SK-N-DZ (cell line): Measurements from ENCODE around the gene PHRF1.

ENCODE experiments used
- DNase-seq: peaks from one replicate; pipeline ENCODE4 v3.0.0-alpha.2; 2015; ENCODE audit warnings: low spot score

PHRF1 gene

DNA sequence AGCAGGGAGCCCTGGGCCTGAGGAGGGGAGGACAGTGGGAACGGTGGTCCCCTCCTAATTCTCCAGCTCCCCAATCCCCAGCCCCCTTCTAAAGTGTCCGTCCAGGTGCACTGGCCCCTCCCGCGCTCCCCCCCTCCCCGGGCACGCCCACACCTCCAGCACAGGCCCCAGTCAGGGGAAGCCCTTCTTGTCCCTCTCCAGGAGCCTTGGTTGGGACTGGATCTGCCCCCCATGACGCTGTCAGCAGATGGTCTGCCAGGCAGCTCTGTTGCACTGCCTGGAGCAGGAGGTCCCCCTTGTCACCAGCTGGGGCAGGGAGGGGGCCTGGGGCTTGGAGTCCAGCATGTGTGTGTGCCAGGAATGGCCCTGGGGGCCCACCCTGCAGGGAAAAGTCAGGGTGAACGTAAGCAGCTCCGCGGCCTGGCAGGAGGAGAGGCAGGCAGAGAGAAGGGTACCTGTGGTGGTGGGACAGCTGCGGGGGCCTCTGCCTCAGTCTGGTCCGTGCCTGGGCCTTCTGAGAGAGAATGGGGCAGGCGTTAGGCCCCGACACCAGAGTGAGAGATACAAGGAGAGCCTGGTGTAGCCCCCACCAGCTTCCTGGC, 37.9 kb downstream of the PHRF1 start:
- no peak for DNase-seq

DNA sequence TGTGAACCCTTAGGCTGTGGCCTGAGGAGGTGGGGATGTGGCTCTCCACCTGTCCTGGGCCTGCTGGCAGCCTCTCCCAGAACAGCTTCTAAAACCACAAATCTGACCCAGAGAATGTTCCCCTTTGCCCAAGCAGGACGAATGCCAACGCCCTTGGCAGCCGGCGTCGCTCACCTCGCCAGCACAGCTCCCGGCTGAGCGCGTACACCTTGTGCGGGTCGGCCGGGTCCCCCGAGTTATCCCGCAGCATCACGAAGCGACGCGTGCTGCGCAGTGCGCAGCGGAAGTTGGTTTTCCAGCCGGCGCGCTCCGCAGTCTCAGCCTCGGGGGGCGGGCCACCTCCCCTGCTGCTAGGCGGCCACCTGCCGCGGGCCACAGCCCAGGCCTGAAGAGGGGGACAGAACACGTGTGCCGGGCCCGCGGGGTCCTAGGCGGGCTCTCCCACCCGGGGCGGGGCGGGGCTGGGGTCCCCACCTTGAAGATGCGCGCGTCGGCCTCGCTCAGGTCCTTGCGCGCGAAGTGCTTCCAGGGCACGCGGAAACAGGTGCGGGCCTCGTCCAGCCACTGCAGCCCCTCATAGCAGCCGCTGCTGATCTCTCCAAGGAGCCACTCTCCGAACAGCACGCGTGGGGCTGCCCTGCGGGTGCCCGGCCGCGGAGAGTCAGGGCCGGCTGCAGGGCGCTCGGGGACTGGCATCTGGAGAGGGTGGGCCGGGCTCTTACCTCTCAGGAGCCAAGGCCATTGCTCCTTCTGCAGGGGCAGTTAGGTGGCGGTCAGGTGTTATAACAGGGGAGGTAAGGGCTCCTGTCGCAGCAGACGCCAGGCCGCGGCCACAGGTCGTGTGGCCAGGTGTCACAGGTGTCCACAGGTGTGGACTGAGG, 38.6 kb downstream of the PHRF1 start:
- DNase-seq: no peak

DNA sequence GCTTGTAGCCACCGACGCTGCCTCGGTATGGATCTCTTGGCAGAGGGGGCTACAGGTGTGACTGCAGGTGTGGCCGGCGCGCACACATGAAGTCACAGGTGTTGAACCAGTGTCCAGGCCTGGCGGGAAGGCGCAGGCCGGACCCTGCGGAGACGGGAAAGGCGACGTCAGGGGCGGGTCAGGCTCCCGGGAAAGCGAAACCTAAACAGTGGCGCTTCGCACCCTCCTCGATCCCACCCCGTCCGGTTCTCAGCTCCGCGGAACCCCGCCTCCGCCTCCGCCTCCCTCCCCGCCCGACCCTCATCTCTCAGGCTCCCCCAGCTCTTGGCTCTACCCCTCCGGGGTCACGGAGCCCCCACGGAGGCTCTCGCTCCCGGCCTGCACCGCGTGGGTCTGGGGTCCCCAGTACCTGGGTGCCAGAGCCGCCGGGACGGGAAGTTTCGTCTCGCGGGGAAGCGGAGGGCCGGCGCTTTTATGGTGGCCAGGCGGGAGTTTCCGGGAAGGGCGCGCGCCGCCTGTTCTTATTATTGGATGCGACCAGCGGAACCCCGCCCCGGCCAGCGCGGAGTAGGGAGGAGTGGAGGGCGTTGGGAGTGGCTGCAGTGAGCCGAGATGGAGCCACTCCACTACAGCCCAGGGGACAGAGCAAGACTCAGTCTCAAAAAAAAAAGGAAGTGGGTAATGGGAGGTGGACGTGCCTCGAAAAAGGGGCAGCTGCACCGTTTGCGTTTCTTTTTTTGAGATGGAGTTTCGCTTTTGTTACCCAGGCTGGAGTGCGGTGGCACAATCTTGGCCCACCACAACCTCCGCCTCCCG, 39.4 kb downstream of the PHRF1 start, which contains the start of gene IRF7:
IRF7 (minus strand) TSS at position 447 of the 816 bp plus-strand sequence. CDS start 586 bp downstream, outside the sequence.
- peak; percentile 74 for DNase-seq

DNA sequence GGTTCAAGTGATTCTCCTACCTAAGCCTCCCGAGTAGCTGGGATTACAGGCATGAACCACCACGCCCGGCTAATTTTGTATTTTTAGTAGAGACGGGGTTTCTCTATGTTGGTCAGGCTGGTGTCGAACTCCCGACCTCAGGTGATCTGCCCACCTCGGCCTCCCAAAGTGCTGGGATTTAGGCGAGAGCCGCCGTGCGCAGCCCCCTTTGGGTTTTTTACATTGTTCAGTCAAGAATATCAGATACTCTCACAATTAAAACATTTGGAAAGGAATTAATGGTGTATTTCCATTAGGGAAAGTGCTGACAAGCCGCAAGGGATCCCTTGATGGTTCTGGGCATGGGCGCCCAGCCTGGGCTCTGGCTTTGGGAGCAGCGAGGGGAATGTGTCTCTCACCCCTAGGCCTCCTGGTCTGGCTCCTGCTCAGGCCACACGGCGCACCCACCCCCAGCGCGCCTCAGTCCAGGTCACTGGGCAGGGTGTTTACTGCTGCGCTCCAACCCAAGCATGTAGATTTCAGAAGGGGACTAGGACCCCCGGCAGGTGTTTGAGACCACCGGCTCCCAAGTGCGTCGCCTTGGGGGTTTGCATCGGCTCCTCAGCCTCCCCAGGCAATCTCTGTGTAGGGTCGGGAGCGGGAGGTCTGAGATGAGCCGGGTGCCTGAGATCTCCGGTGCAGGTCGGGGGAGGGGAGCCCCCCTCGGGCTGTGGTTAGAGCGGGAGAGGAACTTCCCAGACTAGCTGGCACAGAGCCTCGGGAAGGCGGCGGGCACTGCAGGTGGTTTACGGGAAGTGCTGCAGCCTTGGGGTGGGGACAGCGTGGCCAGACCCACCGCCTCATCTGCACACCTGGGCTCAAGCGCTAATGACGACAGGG, 40.3 kb downstream of the PHRF1 start:
- DNase-seq: no peak

DNA sequence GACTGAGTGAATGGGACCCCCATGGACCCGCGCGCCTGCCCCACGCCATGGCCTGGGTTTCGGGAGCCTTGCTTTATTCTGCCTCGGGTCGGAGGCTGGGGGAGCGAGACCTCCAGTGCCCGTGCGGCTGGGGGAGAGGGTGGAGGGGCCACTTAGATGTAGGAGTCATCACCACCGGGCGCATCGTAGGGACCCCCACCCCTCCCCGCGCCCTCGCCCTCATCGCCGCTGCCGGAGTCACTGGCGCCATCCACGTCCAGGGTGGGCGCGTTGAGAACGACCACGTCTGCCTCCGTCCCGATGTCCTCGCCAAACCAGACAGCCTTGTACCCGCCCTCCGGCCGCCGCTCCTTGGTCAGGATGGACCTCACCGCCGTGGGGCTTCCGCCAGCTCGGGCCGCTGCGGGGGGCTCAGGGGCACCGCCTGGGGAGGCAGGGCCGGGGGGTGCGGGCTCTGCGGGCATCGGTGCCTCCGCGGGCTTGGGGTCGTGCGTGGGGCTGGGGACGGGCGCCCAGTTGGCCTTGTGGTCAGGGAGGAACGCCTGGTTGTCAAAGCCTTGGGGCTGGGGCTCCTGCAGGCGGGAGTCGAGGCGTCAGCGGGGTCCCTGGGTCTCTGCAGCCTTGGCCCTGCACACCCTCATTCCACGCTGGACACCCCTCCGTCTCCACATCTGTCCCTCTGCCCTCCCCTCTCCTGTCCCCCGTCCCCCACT, 41.1 kb downstream of the PHRF1 start:
- DNase-seq: no peak

DNA sequence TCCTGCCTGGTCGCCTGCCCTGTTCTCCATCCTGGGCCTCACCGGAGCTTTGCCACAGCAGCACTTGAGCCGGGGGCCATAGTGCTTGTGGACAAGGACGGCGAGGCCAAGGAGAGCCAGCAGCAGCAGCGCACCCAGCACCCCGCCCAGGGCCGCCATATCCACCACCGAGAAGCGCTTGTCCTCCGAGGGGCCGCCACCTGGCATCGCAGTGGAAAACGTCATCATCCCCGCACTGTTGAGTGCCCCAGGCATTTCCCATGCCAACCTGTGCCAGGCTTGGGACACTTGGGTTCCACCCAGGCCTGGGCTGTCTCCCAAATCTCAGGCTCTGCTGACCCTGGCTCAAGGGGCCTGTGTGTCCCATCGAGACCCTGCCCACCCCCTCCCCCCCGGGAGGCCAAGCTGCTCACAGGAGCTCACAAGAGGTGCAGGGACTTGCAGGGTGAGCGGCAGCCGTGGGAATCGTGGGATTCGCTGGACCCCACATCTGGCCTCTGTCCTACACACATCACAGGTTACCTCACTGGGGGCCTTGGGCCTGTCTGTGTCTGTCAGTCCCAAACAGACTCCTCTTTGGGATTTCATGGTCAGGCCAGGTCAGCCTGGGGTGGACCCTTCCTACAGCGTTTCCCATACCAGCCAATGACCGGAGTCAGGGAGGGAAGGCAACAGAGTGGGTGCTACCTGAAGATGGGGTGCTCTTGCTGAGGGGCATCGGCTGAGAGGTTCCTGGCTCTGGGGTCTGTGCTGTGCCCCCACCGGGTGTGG, 41.8 kb downstream of the PHRF1 start:
- DNase-seq: no peak

DNA sequence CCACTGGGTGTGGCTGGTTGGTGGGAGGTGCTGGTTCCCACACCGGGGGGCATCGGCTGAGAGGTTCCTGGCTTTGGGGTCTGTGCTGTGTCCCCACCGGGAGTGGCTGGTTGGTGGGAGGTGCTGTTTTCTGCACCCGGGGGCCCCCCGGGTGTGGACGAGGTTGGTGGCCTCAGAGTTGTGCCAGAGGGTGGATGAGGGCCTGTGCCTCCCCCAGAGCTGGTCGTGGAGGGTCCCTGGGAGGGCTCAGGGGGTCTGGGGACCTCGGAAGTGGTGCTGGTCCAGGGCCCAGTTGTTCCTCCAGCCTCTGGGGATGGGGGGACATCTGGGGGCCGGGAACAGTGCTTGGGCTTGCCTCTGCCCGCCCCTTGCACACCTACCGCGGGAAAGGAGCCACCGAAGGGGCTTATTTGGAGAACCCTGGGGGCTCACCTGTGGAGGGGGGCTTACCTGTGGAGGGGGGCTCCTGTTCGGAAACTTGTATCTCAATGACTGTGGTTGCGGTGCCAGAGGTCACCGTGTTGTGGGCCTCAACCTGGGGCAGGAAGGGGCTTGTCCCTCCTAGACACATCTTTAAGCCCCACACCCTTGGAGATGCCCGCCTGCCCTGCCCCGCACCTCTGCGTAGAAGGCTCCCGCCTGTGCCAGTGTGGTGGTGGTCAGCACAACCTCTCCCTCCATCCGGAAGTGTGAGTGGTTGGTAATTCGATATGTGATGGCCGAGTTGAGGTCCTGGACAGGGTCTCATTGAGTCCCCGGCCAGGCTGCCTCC, 42.8 kb downstream of the PHRF1 start:
- no peak for DNase-seq

DNA sequence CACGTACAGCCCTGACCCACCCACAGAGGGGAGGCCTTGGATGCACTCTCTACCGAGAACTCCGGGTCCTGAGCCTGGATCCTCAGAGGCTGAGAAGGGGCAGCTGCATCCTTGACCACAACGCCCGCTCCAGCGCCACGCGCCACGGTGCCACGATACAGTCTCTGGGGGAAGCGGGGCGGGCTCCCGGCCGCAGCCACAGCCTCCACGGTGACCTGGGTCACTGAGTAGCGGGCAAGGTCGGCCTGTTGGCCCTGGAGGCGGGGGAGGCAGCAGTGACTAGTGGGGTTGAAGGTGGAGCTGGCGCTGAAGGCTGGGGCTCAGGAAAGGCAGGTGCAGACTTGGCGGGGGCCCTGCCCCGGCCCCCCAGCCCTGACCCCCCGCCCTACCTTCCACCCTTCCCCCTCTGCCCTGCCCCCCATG, 43.4 kb downstream of the PHRF1 start:
- DNase-seq: no peak

DNA sequence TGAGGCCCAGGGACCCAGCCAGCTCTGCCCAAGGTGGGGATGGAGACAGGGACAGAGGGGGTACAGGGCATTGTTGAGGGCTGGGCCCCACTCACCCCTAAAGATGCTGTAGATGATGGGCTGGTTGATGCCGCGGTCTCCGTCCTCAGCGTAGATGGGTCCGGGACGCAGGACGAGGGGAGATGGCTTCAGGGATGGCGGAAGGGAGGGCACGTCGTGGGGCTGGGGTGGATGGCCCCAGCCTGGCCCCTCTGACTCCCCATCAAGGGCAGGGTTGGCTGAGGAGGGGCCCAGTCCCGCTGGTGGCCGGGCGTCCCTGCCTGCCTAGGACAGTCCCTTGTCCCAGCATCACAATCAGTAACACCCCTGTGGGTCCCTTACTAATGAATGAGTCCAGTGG, 43.9 kb downstream of the PHRF1 start:
- DNase-seq: no peak

DNA sequence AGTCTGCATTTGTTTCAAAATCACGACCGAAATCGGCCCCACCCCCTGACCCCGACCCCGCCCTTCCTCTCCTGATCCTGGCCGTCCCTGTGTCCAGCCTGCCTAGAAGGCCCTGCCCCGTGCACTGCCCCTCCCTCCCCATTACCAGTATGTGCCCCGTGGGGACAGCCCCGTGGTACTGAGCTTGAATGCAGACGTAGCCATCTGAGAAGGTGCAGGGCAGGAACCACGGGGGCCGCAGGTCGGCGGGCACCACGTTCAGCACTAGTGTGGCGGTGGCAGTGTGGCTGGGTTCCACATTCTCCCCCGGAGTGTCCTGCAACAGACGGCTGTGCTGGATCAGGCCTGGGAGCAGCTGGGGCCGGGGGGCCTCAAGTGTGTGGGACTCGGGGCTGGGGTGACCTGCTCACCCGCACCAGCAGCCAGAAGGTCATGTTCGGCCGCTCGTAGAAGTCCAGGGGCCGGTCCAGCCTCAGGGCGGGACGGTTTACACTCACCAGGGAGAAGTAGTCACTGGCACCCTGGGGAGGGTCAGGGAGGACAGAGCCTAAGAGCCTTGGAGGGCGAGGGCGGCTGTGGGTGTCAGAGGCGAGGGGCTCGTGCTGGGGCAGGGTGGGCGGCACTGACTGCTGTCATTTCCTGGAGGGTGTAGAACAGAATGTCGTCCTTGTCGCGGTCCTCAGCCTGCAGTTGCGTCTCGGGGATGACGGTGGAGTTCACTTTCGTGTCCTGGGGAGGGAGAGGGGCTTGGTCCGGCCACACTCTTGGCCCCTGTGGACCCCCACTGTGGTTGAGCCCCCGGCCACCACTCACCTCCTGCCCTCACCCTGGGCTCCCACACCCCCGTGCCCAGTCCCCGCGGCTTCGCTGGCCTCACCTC, 44.9 kb downstream of the PHRF1 start:
- DNase-seq: no peak

DNA sequence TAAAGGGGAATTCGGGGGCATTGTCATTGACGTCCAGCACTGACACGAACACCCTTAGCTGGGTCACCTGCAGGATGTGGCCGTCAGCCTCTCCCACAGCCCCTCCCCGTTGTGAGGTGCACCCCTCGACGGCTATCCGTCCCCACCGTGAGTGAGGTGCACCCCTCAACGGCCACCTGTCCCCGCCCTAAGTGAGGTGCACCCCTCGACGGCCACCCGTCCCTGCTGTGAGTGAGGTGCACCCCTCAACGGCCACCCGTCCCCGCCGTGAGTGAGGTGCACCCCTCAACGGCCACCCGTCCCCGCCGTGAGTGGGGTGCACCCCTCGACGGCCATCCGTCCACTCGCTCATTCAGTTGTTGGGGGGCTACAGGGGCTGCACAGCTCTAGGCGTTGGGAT, 45.6 kb downstream of the PHRF1 start:
- DNase-seq: no peak

DNA sequence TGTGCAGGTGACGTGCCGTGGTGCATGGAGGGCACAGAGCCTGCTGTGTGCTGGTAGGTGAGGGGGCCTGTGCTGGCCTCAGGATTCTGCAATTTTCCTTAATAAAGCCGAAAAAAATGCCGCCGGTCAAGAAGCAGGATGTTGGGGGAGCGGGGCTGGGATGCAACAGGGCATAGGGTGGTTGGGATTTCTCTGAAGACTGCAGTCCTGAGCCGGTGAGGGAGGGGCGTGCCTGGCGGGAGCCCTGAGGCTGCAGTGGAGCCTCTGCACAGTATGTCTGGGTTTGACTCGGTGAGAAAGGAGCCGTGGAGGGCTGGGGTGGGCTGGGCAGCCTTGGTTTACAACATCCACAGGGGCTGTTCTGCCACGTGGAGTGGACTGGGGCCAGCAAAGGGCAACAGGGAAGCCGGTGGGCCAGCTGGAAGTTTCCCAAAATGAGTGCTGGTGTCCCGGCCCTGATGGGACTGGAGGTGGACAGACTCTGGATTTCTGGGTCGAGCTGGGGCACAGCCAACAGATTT, 47.1 kb downstream of the PHRF1 start:
- no peak for DNase-seq

DNA sequence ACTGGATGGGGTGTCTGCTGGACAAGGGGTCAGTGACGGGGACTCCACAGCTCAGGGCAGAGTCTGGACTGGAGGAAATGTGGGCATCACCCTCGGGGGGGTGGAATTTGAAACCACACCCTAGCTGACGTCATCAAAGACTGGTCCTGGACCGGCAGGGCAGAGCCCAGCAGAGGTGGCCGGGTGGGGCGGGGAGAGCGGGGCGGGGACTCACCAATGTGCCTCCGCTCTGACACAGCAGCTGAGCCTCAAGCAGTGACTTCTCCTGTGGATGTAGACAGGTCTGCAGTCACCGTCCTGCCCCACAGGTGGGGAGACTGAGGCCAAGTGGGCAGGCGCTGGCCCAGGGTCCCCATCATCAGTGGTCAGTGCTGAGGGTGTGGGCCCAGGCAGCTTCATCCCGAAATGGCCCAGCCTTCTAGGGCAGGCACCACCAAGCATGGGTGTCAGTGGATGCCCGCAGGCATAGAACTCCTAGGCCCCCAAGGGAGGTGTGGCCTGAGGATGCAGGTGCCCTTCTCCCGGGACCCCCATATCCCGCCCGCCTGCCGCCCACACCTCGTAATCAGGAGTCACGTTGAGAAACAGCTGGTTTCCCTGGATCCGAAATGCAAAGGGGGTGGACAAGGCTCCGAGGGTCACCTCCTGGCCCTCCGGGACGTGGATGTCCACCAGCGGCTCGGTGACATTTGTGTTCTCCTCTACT, 47.9 kb downstream of the PHRF1 start:
- no peak for DNase-seq

DNA sequence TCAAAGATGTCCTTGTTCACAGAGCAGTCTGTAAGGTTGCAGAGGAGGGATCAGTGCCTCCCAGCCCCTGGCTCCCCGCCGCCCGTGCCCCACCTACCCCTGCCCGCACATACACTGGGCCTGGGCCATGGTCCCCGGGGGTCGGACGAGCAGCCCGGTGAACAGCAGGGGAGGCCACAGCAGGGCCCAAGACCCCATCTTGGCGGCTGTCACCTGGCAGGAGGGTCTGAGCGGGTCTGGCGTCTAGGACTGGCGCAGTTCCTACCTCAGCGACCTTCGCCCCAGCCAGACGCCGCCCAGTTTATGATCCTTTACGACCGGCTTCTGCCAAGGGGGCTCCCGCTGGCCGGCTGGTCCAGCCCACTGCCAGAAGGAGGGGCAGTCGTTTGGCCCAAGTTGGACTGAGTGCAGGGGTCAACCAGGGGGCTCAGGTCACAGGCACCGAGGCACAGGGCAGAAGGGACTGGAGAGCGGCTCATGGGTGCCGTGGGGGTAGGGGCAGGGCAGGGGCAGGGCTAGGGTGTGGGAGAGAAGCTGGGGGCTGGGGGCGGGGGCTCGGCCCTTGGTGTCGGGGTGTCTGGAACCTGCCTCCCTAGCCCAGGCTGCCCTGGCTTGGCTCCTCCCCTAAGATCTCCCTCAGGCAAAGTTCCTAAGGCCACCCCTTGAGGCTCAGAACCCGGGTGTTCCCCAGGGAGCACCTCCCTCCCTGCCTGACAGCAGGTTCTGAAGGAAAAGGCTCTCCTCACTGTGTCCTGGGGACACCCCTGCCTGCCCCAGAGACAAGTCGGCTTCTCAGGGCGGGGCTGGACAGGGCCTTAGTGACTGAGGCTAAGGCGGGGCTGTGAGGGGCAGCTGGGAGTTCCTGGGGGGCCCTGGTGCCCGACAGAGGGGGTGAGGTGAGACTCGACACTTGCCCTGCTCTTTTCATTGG, 48.7 kb downstream of the PHRF1 start, which contains the start of gene CDHR5:
CDHR5 (minus strand) TSS at position 251 of the 931 bp plus-strand sequence; CDS start at position 198, 53 bp downstream.
- no peak for DNase-seq

DNA sequence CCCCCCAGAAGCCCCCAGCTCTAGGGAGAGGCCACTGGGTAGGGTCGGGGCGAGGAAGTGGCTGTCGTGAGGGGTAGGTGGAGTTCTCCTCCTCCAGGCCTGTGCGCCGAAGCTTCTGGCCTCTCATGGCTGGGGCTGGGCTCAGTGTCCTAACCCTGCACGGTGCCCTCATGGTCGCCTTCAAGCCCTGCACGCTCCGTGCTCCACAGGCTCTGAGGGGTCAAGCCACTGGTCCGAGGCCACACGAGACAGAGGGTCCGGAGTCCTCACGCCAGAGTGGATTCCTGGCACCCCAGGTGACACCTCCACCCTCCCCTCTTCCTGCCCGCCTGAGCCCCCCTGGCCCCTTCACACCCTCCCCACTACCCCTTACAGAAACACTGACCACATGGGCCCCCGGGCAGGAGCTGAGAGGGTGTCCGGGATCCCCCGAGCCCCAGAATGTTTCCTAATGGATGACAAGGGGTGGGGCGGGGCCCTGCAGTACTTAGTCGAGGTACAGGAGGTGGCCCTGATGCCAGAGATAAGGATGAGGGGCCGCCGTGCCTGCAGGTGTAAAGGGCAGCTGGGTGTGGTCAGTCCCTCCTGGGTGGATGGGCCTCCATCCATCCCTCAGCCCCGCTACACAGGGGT, 49.5 kb downstream of the PHRF1 start:
- no peak for DNase-seq
